Amygdala (tissue), 56 donors: ENCODE results near the gene ITPKB.
A peak's percentile ranks its signal among the peaks of the same experiment; 100 is the strongest.
"Not testable (repeated sequence)": the region's sequence is repeated elsewhere in the genome, so short reads cannot be mapped to it uniquely, and the experiment has no call there.

Source experiments
- DNase-seq, 56 donors: peaks; one replicate each; lab custom pipeline; 2025; lab: John Stamatoyannopoulos, UW

ITPKB gene

DNA sequence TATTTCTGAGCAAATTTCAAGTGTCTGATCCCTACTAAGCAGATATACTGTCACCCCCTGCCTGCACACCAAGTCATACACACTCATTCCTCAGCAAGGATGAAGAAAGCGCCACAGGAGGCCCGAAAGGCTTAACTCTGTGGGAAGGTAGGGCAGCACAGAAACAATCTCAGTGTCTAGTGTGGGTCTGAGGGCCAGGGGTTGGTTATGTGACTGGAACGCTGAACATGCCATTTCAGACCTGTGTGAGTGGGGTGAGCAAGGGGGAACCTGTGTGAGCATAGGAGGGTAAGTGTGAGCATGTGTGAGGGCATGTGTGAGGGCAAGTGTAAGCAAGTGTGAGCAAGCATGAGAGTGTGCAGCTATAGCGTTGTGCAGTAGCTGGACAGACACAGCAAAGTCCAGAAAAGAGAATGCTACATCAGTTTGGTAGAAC, 6.2 kb downstream of the ITPKB start:
- no peak for DNase-seq

DNA sequence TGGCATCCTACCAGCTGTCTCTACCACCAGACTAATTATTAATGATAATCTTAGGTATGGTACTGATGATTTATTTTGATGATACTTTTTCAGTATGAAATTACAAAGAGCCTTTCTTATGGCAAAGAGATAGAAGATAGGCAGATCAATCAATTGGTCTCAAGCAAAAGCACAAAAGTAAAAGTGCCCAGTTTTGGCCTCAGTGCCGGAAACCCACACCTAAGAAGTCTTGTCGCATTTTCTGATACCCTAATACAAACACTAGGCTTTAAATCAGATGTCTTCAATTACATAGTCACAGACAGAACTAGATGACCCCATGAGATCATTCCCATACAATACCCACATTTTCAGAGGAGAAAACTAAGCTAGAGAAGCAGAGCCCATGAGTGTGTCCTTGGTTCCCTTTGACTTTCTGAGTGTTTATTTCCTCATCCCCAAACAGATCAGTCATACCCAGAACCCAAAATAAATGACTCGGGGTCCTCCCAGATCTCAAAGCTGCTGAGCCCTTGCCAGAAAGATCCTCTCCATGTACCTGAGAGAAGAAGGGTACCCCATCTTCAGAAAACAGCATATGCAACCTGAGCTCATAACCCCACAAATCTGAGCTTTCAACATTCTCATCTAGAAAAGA, 7.7 kb downstream of the ITPKB start:
- DNase-seq = no peak

DNA sequence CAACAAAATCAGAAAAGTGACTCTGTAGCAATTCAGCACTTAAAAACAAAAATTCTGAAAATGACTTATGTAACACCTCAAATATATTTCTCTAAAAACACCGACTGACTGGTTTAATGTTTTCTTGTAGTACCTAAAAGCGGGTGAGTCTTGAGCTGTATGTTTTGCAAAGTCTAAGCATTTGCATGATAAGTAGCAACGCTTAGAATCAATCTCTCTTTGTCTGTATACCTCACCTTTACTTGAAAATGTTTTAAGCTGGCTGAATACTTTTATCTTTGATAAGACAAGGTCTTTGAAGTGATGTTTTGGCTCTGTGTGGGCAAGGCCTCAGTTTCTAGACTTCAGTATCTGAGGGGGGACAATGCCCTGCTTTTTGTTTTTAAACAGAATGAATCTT, 8.2 kb downstream of the ITPKB start:
- no peak for DNase-seq

DNA sequence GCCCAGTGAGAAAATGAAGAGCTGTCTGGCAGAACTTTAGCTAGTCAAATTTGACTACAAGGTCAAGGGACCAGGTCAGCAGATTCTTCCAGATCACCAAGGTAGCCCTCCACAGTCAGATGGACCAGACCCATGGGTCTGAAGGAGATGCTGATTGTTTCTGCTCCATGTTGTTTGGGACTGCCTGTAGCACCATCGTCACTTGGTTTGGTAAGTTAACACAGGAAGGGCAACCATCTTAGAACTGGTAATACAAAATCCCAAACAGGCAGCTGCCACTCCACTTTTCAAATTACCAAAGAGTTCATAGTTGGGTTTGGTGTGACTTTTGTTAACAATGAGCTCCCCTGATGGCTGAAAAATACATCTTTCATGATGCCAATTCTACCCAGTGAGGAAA, 9.0 kb downstream of the ITPKB start:
- DNase-seq = no peak

DNA sequence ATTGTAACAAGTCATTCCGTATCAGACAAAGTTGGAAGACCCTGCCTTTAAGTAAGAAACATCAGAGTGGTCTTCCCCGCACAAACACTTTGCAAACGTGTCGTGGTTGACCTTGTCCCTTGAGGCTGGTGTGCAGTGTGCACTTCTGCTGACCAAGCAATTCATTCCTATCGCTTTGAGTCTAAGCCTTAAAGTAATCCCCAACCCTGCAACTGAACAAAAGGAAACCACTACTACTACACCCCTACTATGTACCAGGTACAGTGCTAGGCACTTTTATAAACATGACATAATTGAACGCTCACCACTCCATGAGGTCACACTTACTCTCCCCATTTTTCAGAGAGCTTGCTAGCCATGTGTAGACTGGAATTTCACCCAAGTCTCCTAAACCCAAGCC, 10.6 kb downstream of the ITPKB start:
- DNase-seq = no peak

DNA sequence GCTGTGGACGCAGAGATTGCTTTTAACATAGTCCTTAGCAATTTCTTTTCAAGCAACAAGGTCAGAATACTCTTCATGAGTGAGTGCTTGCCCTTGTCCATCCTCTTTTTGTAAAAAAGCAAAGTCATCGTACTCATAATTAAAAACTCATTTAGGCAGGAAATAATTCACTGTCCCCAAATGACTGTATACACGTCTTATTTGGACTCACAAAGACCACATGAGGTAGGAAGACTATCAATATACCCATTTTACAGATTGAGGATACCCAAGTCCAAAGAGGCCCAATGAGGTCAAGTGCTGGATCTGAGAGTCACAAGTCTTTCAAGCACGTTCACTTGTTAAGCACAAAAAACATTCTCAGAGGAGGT, 13.2 kb downstream of the ITPKB start:
- no peak for DNase-seq

DNA sequence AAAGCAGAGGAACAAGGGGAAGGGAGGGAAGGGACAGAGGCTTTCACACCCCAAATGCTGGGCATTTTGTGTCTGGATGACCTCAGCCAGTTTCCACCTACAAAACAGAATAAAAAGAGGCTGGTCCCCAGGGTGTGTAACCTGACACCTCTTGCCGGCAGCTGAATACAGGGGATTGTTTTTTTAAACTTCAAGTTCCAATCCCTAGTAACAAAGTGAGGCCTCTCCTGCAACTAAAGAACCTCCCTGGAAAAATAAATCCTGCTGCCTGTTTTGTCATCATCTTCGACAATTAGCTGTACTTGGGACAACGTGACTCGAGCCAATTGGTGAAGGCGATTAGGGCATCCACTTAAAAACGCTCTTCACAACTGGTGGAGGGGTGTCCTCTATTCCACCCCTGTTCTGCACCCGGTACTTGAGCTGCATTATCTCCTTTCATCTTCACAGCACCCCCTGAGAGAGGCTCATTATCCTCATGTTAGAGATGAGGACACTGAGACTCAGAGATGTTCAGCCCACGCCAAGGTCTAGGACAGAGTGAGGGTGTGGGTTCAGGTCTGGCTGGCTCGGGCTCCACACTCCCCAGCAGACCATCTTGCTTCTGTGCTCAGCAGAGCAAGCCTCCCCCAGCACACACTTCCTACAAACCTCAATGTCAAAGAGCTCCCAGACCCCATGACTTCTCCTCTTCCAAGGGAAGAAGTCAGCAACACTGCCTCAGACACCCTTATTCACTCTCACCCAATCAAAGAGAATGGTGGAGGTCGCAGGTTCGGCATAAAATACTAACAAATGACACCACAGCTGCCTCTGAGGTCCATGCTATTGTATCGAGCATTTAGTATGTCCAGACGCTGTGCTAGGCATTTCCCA, 15.2 kb downstream of the ITPKB start:
- no peak for DNase-seq

DNA sequence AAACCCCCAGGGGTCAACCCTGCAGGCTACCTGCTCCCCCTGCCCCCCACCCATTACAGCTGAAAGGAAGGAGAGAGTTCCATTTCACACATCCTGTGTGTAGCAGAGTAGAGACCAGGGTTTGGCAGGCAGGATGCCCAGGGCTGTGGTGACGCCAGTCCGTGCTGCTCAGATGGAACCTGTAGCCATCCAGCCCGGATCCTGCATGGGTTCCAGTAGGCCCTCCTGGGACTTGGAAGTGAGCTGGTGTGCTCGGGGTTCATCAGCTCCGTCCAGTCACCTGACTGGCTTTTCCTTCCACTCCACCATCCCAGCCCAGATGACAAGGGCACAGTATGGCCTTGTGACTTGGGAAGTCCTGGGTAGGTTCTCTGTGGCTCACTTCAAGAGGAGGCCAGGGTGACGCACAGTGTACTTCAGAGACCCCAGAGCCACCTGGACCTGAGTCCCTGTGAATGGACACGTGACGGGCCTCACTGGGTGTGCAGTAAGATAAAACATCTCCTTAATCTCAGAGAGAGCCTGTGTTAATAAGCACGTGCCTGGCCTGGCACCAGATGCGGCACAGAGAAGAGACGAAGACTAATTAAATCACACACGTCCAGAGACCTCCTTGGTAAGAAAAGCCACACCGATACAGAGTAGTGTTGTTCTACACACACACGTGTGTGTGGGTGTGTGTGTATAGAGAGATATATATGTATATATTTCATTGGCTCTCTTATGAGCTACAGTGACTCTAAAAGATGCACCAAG, 16.0 kb downstream of the ITPKB start:
- DNase-seq = peak in 1 of 56 donors; percentile 51

DNA sequence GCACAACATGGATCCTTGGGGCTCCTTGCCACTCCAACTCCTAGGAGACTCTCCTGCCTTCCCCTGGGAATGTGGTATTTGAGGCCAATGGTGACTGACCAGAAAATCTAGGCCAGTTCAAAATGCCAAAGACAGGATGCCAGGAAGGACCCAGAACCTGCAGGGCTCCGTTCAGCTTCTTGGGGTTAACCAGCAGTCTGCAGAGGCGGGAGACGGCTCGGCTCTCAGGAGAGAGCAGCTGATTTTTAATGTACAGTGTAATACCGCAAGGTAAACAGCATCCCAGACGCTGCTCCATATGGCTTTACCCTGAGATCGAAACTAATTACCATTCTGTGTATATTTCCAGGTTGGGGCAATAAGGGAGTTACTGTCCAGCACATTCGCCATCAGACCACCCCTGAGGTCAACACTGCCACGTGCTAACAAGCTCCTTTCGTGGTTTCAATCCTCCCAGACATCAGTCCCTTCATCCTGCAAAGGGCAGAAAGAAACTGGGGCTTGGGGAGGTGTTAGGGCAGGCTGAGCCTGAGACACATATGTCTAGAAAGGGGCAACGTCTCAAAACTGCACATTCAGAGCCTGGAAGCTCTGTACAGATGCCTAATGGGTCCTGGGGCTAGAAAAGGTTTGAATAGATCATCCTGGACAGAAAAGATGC, 16.7 kb downstream of the ITPKB start:
- peak in 7 of 56 donors; percentile 38 to 74 (median 46) for DNase-seq

DNA sequence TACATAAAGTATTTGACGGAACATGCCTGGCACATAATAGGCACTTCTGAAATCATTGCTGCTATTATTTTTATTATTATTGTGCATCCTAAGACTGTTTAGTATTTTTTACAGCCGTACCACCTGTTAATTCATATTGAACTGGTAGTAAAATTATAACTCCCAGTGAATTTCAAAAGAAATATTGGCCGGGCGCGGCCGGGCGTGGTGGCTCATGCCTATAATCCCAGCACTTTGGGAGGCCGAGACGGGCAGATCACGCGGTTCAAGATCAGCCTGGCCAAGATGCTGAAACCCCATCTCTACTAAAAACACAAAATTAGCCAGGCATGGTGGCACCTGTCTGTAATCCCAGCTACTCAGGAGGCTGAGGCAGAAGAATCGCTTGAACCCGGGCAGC, 18.5 kb downstream of the ITPKB start:
- not testable (repeated sequence) for DNase-seq

DNA sequence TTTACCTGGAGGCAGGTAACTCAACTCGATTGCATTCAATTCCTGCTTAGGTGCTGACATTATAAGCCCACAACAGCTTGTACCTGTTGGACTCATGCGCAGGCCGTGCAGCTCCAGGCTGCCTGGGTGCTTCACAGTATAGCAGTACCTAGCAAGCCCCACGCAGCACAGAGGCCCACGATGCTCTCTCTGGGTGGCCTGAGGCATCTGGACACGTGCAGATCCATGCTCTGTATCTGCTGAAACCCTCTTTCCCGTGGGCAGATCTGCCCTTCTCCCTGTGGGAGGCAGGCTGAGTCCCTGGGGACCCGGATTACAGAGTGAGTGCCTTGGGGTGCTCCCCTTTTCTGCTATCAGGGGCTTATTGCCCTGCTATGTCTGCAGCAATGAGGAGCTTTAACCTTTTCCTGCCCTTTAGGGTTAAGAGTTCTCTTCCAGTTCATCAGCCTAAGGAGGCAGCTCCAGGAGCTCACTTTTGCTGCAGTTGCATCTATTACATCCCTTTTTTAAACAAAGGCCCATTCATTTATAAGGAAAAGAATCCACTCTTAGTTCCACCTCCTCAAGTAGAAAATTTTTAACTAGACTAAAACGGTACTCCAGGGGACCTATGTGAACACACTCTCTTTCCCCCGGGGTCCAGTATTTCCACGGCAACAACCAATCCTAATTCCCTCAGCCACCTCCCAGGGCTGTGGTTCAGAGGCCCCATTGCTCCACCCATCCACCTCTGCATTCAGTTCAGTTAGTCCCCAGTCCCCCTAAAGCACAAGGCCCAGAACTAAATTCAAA, 19.3 kb downstream of the ITPKB start:
- no peak for DNase-seq

DNA sequence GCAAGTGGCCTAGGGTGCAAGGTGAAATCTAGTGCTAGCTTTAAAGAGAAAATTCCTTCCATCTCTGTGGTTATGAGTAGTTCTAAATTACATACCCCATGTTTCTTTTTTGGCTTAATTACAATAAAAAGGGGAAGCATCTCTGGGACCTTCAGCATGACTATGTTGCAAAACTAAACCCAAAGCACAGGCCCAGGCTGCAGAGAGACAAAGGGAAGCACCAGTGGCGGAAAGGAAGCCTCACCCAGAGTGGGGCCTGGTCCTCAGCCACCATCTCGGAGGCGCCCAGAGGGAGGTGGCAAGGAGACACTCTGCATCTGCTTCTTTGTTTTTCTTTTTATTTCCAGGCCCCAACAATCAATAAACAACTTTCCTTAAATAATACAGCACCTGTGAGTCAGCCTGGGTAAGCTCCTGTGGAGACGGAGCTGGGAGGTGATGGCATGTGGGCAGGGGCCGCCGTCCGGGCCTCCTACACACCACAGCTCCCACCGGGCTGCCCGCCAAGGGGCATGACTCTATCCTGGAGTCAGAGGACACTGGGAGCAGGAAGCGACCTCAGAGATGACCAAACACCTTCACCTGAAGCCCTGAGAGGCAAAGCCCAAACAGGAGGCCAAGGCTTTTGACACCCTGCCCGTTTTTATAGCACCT, 21.7 kb downstream of the ITPKB start:
- no peak for DNase-seq

DNA sequence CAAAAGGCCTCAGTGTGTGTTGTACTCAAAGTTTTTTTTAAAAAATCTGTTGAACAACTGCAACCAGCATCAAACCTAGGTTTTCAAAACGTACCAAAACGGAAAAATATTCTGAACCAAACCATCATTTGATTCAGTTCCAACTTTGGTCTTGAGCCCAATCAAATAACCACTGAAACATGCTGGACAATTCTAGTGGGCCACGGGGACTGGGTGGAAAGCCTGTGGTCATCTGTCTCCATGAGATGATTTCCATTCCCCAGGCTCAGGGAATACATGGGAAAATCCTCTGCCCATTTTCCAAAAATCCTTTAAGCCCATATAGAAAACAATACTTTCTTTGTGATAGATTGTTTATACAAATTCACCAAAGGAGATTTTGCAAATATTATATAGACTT, 22.5 kb downstream of the ITPKB start:
- no peak for DNase-seq

DNA sequence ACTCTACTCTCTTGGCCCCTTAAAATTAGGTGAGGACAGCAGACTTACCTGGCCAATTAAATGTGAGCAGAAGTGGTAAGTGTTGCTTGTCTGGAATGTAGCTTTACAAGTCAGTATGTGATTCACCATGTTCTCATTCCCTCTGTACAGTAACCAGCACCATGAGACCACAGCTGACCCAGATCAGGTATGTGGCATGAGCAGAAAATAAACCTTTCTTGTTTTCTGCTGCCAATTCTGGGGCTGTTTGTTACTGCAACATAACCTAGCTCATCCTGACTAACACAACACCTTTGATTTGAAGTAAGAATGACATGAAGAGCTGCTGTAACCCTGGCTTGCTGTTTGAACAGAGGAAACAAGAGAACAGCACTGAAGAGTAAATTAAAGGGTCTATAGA, 24.9 kb downstream of the ITPKB start:
- no peak for DNase-seq

DNA sequence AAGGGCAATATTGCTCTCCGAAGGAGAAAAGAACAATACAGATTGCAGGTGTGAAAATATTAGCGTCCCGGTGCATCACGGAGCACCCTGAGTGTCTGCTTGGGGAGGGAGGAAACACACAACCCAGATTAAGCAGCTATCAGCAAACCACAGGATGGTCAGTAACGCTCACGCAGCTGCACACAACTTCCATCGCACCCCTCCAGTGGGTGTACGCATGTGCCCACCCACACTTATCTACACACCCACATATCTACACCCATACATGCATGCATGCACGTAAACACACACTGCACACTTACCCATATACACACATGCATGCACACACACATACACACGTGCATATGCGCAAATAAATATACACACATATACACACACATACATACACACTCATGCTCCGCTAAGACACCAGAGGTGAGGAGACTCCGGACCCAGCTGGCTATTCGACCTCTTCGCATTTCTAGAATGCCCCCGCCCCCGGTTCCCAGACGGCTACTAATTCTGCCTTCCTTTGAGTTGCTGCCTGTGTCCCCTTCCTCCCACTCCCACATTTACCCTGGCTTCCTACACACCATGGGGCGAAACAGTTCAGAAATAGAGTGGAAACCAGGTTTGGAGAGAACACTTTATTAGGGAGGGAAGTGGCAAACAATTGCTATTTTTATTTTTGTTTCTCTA, 26.2 kb downstream of the ITPKB start:
- no peak for DNase-seq

DNA sequence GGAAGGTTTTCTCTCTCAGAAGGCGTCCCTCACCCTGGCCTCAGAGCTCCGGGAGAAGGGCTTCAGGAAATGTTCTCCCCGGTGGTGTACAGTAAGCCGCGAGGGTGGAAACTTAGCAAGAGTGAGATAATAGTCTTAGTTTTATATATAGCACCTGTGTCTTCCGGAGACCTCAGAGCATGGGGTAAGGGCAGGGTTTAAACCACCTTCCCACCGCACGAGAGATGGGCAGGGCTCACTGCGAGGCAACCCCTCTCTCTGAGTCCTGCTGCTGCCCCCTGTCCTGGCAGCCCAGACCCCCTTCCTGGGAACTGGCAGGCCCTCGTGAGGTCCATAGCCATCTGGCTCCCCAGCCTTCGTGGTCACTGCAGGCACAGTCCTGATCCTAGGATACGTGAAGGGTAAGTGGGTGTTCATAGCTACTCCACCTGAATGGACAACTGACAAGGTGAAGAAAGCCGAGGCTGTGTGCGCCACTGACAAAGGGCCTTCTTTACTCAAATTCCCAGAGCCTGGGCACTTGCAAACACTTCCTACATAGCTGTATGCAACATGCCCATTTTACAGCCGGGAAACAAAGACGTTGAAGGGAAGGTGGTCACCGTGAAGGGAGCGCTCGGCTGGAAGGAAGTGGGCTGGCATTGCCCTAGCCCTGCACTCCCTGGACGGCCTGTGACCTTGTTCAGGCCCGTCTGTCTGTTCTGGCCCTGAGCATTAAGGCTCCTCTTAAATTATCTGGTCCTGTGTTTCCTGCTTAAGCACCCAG, 26.9 kb downstream of the ITPKB start:
- DNase-seq = no peak

DNA sequence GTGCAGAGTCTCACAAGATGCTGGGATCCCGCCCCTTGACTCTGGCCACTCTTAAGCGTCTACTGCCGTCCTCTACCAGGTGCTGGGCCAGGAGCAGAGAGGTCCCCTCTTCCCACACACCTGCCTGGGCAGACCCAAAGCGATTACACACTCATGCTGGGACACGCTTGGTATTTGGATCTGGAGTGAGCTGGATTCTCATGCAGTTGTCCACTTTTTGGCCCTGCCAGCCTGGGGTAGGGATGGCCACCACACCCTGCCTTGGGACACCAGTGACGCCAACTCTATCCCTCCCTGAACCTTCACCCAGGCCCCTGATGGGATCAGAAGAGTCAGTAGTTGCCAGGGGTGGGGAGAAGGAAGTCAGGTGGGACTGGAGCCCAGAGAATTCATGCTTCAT, 28.6 kb downstream of the ITPKB start:
- DNase-seq = no peak

DNA sequence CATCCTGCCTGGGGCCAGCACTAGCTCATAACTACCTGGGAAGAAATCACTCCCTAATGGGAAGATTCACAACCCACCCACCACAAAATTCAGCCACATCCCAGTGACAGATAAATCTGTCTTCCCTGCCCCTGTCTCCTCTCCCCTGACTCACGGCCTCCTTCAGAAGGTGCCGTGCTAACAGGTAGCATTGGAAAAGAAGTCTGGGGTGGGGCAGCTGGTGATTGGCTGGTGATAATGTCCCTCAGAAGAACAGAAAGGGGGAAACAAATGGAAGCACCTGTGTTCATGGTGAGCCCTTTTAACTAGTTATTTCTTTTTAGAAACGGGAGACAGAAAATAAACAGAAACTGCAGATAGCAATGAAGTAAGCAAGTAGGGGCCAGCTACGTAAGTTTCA, 29.1 kb downstream of the ITPKB start:
- DNase-seq = no peak
